ENCODE results near the gene SIGLEC8.
"Not testable (repeated sequence)": the region's sequence is repeated elsewhere in the genome, so short reads cannot be mapped to it uniquely, and the experiment has no call there.

The SIGLEC8 gene

GRCh38 chr19:51472607-51473006, 14.4 kb upstream of the SIGLEC8 start:
- no peak for DNase-seq

DNA sequence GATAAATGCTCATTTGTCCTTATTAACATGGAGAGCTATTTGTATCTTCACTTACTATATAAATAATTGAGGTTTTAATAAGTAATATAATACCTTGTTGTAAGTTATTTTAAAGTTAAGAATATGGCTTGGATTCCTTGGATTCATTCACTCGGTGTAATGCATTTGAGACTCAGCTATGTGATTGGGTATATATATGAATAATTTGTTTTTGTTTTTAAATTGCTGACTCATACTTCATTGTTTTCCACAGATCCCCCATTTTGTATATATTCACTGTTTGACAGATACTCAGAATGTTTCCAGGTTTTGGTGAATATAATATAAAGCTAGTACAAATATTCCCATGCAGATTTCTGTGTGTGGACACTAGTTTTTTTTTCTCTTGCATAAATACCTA, 13.3 kb upstream of the SIGLEC8 start:
- no peak for DNase-seq

DNA sequence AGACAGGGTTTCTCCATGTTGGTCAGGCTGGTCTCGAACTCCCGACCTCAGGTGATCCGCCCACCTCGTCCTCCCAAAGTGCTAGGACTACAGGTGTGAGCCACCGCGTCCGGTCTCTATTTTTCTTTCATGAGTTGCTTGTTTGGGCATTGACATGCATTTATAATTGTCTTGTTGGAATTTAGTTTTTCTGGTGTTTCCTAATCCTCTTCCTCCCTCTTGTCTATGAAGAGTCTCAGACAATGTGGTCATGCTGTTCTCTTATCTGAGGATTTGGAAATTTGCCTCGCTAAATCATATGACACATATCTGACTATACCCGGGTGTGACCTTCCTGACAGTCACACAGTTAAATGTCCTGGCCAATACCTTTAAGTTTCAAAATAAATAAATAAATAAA, 12.7 kb upstream of the SIGLEC8 start:
- no peak for DNase-seq

DNA sequence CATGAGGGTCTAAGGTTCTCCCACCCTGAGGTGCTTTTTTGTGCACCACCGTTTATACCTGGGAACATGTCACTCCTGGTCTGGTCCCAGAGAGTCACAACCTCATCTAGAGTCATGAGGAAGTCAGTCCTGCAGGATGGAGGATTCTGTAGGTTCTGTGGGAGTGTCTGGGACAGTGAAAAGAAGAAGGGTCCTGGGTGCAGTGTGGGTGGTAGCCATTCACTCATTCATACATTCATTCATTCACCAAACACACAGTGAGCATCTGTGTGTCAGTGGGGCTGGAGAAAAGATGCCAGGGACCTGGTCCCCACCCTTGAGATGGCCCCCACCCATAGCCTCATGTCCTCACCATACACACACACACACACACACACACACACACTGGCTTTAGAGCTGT, 11.4 kb upstream of the SIGLEC8 start:
- DNase-seq = no peak

DNA sequence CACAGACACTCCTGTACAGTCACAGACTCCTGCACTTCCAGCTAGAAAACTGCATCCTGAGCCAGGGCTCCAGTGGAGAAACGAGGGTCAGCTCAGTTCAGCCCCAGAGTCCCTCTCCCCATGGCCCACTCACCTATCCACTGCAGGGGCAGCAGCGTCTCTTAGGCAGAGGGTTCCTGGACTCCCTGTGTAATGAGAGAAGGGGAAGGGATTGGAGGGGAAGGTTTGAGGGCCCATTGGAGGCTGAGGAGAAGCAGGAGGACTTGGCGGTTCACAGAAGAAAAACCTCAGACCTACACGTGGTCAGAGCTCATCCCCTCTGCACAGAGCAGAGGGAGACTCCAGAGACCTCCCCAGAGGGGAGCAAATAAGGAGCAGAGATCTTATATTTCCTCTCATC, 10.9 kb upstream of the SIGLEC8 start:
- DNase-seq = no peak

GRCh38 chr19:51468545-51468920, 10.3 kb upstream of the SIGLEC8 start:
- DNase-seq = no peak

- no peak for DNase-seq
Observed at GRCh38 chr19:51467864-51468544, 9.8 kb upstream of the SIGLEC8 start.

DNA sequence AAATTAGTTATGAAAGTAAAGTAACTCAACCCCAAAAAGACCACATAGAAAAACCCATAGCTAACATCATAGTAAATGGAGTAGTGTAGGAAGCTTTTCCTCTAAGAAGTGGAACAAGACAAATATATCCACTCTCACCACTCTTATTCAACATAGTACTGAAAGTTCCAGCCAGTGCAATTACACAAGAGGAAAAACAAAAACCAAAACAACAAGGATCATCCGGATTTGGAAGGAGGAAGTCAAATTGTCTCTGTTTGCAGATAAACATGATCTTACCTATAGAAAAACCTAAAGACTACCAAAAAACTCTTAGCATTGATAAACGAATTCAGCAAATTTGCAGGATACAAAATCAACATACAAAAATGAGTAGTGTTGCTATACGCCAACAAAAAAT, 8.5 kb upstream of the SIGLEC8 start:
- DNase-seq = no peak

DNA sequence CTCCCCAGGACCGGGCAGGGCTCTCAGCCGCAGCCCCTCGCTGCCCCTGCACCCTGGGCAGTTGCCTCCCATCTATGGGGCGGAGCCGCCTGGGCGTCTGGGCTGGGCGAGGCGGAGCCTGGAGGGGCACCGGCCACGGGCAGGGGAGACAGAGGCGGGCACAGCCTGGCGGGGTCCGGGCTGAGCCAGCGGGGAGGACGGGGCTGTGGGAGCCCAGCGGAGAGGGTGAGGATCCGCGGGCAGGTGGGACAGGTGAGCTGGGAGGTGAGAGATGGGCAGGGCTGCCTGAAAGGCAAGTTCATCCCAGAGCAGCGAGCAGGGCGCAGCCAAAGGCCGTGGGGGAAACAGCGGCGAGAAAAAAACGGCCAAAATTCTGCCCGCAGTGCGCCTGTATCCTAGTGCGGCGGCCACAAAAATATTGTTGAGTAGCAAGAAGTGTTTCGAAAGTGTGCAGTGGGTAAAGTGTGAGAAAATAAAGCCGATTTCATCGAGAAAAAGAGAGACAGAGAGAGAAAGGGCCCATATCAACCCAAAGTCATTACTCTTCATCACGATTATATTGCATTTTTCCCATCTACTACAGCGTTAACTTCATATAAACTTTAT, 5.8 kb upstream of the SIGLEC8 start:
- DNase-seq = not testable (repeated sequence)

DNA sequence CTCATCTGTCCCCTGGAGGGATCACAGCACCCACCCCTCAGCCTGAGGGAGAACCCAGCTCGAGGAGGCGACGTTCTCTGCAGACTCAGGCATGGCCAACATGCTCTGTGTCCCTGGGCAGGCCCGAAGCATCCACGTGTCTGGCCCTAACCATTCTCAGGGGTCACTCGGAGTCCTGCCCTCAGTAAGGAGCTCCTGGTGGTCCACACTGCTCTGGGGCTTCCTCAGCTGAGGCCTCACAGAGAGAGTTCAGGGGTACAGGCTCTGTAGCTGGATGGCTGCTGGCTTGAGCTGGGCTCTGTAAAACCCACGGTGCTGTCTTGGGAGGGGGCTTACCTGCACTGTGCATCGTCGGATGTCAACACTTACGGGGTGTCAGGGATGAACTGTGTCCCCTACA, 4.4 kb upstream of the SIGLEC8 start:
- DNase-seq = no peak

DNA sequence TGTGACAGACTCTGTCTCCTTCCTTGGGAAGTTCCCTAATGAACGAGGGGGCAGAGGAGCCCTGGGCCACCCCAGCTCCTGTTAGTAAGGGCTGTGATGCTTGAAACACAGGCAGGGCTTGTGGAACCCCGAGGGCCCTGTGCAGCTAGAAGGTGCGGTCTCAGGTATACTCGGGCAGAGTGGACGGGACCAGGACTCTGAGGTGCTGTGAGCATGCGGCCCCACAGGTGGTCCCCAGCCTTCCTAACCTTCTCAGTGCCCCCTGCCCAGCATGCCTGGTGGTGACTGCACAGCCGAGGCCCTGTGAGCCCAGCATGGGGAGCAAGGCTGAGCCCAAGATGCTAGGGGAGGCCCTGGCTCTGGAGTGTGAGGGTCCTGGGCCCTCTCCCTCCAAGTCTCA, 4.0 kb upstream of the SIGLEC8 start:
- no peak for DNase-seq

- DNase-seq = no peak
Observed at GRCh38 chr19:51461723-51462161, 3.5 kb upstream of the SIGLEC8 start.

GRCh38 chr19:51460164-51460992, 2.1 kb upstream of the SIGLEC8 start:
- DNase-seq = no peak

GRCh38 chr19:51458899-51459505, 748 bp upstream of the SIGLEC8 start:
- DNase-seq = no peak

DNA sequence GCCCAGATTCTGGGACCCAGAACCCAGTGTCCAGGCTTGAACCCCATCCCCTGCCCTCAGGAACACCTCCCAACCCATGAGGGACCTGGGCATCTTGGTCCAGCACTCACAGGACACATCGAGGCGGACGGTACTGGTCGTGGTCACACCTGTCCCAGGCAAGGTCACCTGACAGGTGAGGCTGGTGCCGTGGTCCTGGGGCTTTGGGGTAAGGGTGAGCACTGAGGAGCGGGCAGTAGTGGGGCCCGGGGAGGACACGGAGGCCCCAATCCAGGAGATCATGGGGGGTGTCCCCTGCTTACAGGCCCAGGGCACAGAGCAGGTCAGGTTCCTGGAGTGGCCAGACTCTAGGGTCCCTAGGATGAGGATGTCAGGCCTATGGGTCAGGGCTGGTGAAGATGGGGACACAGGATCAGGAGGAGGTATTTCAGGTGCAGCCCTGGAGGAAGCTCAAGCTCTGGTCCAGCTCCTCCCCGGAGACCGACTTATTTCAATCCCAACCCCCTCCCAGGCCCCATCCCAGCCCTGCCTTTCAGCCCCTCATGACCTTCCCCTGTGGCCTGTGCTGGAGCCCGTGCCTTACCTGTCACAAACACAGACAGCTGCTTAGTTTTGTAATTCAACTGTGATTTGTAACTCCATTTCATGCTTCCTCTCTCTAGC, 772 bp downstream of the SIGLEC8 start:
- no peak for DNase-seq

DNA sequence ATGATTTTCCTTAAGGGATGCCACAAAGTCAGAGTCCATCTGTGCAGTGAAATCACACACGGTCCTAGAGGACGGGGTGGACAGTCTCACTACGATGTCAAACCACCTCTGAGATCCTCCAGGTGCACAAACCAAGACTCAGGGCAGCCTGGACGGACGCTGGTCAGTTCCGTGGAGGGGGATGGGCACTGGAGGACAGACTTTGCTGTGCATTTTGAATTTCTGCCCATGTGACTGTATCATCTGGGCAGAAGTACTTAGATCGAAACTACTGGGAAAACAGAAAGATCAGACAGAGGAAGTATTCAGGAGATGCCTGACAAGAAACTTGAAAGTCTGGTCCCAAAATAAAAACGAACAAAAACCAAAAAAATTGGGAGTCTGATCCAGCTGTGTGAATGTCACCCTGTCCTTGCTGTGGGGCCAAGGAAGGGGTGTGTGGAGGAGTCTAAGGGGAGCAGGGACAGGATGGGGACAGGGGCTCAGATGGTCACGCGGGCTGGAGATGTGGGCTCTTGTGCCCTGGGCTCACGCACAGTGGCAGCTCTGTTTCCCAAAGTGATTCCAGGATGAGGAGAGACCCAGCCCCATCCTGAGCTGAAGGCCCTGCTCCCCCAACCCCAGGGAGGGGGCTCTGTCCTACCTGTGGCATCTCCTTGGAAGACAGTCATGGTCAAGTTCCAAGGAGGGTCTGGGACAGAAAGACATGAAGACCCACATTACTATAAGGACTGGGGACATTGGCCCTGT, 1.5 kb downstream of the SIGLEC8 start:
- no peak for DNase-seq

- DNase-seq = no peak
Observed at GRCh38 chr19:51450730-51451307, 7.4 kb downstream of the SIGLEC8 start.

DNA sequence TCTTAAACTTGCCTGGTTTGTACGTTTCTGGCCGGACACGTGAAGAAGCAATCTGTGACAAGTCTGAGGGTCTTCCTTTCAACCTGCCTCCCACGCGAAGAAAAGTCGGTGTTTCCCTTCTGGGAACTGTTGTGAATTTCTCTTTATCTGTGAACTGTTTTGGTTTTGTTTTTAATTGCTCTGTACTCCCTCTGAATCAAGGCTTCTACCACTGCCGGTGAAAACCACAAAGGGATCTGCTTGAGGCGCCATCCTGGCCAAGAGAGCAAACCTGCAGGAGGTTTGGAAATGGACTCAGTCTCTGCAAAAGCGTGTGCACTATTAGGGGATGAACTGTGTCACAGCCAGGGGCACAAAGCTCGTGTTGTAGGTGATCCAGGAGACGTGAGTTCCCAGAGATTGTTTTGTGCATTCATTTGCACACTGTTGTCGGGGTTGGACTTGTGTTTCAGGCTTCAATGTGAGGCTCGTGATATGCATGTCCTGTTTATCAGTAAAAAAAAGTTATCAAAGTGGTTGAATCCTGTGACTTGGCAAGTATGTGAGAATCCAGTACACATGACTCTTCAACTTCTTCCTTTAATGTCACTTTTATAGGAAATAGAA, 9.7 kb downstream of the SIGLEC8 start:
- no peak for DNase-seq

DNA sequence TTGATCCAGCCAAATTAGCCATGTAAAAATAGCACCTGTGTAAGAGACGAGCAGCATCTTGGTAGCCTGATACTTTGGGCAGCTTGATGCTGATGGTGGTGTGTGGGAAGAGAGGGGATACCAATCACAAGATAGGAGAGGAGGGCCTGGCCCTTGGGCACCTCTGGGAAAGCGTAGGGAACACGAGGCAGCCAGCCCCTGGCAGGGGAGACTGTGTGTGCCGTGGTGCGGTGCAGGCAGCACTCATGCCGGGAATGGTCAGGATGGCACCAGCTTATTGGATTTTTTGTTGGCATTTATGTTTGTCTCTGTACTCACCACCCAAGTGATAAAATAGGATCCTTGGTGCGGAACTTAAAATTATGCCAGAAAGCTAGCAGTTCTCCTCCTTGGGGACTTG, 10.2 kb downstream of the SIGLEC8 start:
- no peak for DNase-seq

- DNase-seq = not testable (repeated sequence)
Observed at GRCh38 chr19:51447510-51447909, 10.7 kb downstream of the SIGLEC8 start.
